GM23338 (cell line): ENCODE data around the gene ARHGAP12. TPM values are rescaled to one million over a fixed set of nuclear protein-coding genes. Genes with fewer than 3 reads are reported as not detected.

ENCODE experiments used
- ATAC-seq: fragments of 200-7000 bp; cut with Tn5 transposase; 3 replicates; pipeline ENCODE4 v1.9.1; 2020
- DNase-seq: peaks from one replicate; pipeline ENCODE4 v3.0.0-alpha.2; 2015; ENCODE audit warnings: low spot score
- H2AFZ ChIP-seq: fragments of 200-600 bp; sonication (generic); 2 replicates; pipeline ENCODE4 v1.8.0; 2016; ENCODE audit warnings: antibody characterized with exemption, mild to moderate bottlenecking, moderate library complexity
- H3F3A ChIP-seq: fragments of 200-600 bp; sonication (generic); replicated peaks from 2 replicates; pipeline ENCODE4 v1.8.0; 2017; ENCODE audit warnings: antibody characterized with exemption, mixed run types, low read depth
- H3K27ac ChIP-seq: fragments of 200-600 bp; sonication (generic); 2 replicates; pipeline ENCODE4 v1.6.1; 2016; ENCODE audit warnings: low read depth
- H3K27me3 ChIP-seq: fragments of 200-600 bp; sonication (generic); 2 replicates; pipeline ENCODE4 v1.8.0; 2016; ENCODE audit warnings: mild to moderate bottlenecking, mixed run types, moderate library complexity; ENCODE audit not compliant: insufficient read depth
- H3K36me3 ChIP-seq: fragments of 200-600 bp; sonication (generic); 2 replicates; pipeline ENCODE4 v1.8.0; 2016; ENCODE audit warnings: mild to moderate bottlenecking; ENCODE audit not compliant: insufficient read depth
- H3K4me1 ChIP-seq: fragments of 200-600 bp; sonication (generic); 2 replicates; pipeline ENCODE4 v1.8.0; 2016; ENCODE audit warnings: mild to moderate bottlenecking, moderate library complexity; ENCODE audit not compliant: insufficient read depth
- H3K4me2 ChIP-seq: fragments of 200-600 bp; sonication (generic); 2 replicates; pipeline ENCODE4 v1.7.1; 2017; ENCODE audit warnings: mixed run types
- H3K4me3 ChIP-seq: fragments of 200-600 bp; sonication (generic); 2 replicates; pipeline ENCODE4 v1.6.1; 2016; ENCODE audit warnings: mixed run types
- H3K79me2 ChIP-seq: fragments of 200-600 bp; sonication (generic); replicated peaks from 2 replicates; pipeline ENCODE4 v1.8.0; 2017; ENCODE audit warnings: mild to moderate bottlenecking; ENCODE audit not compliant: insufficient read depth
- H3K9me2 ChIP-seq: fragments of 200-600 bp; sonication (generic); 2 replicates; pipeline ENCODE4 v1.8.0; 2017; ENCODE audit not compliant: insufficient read depth
- H4K20me1 ChIP-seq: fragments of 200-600 bp; sonication (generic); replicated peaks from 2 replicates; pipeline ENCODE4 v1.8.0; 2017; ENCODE audit warnings: mild to moderate bottlenecking; ENCODE audit not compliant: insufficient read depth
- H3K27ac Mint-ChIP-seq: 2 replicates; pipeline ENCODE4 v1.8.0; 2020; ENCODE audit warnings: inconsistent platforms, mild to moderate bottlenecking, moderate library complexity, mixed read lengths
- H3K27me3 Mint-ChIP-seq: 3 replicates; pipeline ENCODE4 v1.8.0; 2022; ENCODE audit warnings: low read depth, mild to moderate bottlenecking, moderate library complexity, mixed read lengths, inconsistent platforms; ENCODE audit not compliant: insufficient read depth, poor library complexity
- H3K36me3 Mint-ChIP-seq: 3 replicates; pipeline ENCODE4 v1.8.0; 2021; ENCODE audit warnings: low read depth, mild to moderate bottlenecking, inconsistent platforms, moderate library complexity, mixed read lengths
- H3K4me1 Mint-ChIP-seq: 3 replicates; pipeline ENCODE4 v1.8.0; 2020; ENCODE audit warnings: mild to moderate bottlenecking, inconsistent platforms, mixed read lengths
- H3K4me3 Mint-ChIP-seq: 3 replicates; pipeline ENCODE4 v1.8.0; 2021; ENCODE audit warnings: moderate library complexity, mild to moderate bottlenecking, inconsistent platforms, mixed read lengths
- H3K9me3 Mint-ChIP-seq: 3 replicates; pipeline ENCODE4 v1.8.0; 2020; ENCODE audit warnings: moderate library complexity, mild to moderate bottlenecking, inconsistent platforms, mixed read lengths
- CREB1 ChIP-seq: fragments of 250-450 bp; sonication (Bioruptor Pico); IDR thresholded peaks from 2 replicates; pipeline ENCODE4 v1.5.0; 2020; ENCODE audit warnings: low read depth, mild to moderate bottlenecking, moderate library complexity
- EZH2 ChIP-seq: fragments of 200-600 bp; sonication (generic); IDR thresholded peaks from one replicate; pipeline ENCODE4 v1.8.0; 2017; ENCODE audit warnings: antibody characterized with exemption, mild to moderate bottlenecking, low read depth; ENCODE audit not compliant: unreplicated experiment
- EZH2phosphoT487 ChIP-seq: fragments of 200-600 bp; sonication (generic); IDR thresholded peaks from one replicate; pipeline ENCODE4 v1.8.1; 2018; ENCODE audit warnings: antibody characterized with exemption; ENCODE audit not compliant: unreplicated experiment
- JUNB ChIP-seq: IDR thresholded peaks from one replicate; pipeline ENCODE4 v1.6.1; 2016; ENCODE audit warnings: antibody characterized with exemption; ENCODE audit not compliant: unreplicated experiment
- NANOG ChIP-seq: IDR thresholded peaks from 2 replicates; pipeline ENCODE4 v1.6.1; 2016; ENCODE audit warnings: antibody characterized with exemption, borderline replicate concordance
- POLR2AphosphoS5 ChIP-seq: IDR thresholded peaks from 2 replicates; pipeline ENCODE4 v1.6.1; 2016; ENCODE audit warnings: antibody characterized with exemption, low read depth
- REST ChIP-seq: IDR thresholded peaks from one replicate; pipeline ENCODE4 v1.6.1; 2018; ENCODE audit warnings: antibody characterized with exemption; ENCODE audit not compliant: unreplicated experiment
- STAT1 ChIP-seq: IDR thresholded peaks from one replicate; pipeline ENCODE4 v1.6.1; 2016; ENCODE audit warnings: antibody characterized with exemption; ENCODE audit not compliant: unreplicated experiment
- ZNF114 ChIP-seq: fragments of 250-450 bp; sonication (Bioruptor Pico); IDR thresholded peaks from 2 replicates; pipeline ENCODE4 v1.5.0; 2020; ENCODE audit warnings: mild to moderate bottlenecking, moderate library complexity
- ZNF331 ChIP-seq: fragments of 250-450 bp; sonication (Bioruptor Pico); IDR thresholded peaks from 2 replicates; pipeline ENCODE4 v1.5.0; 2020; ENCODE audit warnings: low read depth, mild to moderate bottlenecking, moderate library complexity
- ZNF462 ChIP-seq: fragments of 250-450 bp; sonication (Bioruptor Pico); IDR thresholded peaks from 2 replicates; pipeline ENCODE4 v1.5.0; 2020; ENCODE audit warnings: mild to moderate bottlenecking, moderate library complexity
- polyA plus RNA-seq: library from polyadenylated mRNA; unstranded; fragments of >200 nt; fragmentation: Nextera tagmentation; extraction: Ambion mirVana; gene quantifications from 2 replicates; pipeline ENCODE4 v1.2.1, GENCODE V29; 2016
- total RNA-seq: library from RNA; depleted of rRNA; stranded (reverse); fragments of >200 nt; shearing (Covaris generic); gene quantifications from 2 replicates; pipeline ENCODE4 v1.2.3, GENCODE V29; 2014
- TF ChIP-seq, protein P1 (sequence below): IDR thresholded peaks from 2 replicates; pipeline ENCODE4 v1.6.1; 2016; ENCODE audit warnings: antibody characterized with exemption
- TF ChIP-seq, protein P2 (sequence below), 2 experiments: fragments of 200-600 bp in 1 of 2; sonication (generic) in 1 of 2; conservative IDR thresholded peaks; 2 replicates each; pipeline versions ENCODE4 v1.5.1 to v1.6.1; 2016 to 2017; ENCODE audit warnings: antibody characterized with exemption in 2 of 2, low read depth in 2 of 2, mild to moderate bottlenecking in 2 of 2, moderate library complexity in 1 of 2

ARHGAP12 gene
- total and polyA plus RNA-seq, 2 experiments from 2014 or later: 27.5 to 50.7 TPM

GRCh38 chr10:31838065-31838464 is 90.6 kb downstream of the ARHGAP12 start:
- no peak overlapping the region for H3K27ac ChIP-seq
- DNase-seq (no peak), ATAC-seq (no peak)
- H2AFZ ChIP-seq: no peak overlapping the region
- H3K9me2 ChIP-seq: no peaks in the 10 kb centered on the region
- no peaks in the 10 kb centered on the region for H3F3A ChIP-seq
- no peak overlapping the region for H3K4me2 ChIP-seq
- Mint-ChIP-seq H3K4me3 (no peak overlapping the region), H3K27ac (peak overlapping the region; percentile 81), H3K36me3 (peaks cover 2% of the 10 kb centered on the region; the same call in 1 of the 3 replicates), H3K9me3 (no peaks in the 10 kb centered on the region), H3K4me1 (peaks cover 14% of the 10 kb centered on the region), H3K27me3 (no peaks in the 10 kb centered on the region)
- H3K36me3 ChIP-seq: no peaks in the 10 kb centered on the region
- no peak for TF ChIP-seq POLR2AphosphoS5
- TF ChIP-seq, protein P1, sequence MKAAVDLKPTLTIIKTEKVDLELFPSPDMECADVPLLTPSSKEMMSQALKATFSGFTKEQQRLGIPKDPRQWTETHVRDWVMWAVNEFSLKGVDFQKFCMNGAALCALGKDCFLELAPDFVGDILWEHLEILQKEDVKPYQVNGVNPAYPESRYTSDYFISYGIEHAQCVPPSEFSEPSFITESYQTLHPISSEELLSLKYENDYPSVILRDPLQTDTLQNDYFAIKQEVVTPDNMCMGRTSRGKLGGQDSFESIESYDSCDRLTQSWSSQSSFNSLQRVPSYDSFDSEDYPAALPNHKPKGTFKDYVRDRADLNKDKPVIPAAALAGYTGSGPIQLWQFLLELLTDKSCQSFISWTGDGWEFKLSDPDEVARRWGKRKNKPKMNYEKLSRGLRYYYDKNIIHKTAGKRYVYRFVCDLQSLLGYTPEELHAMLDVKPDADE: no peak
- TF ChIP-seq CREB1 (CRISPR knock-in tag): no peak
- TF ChIP-seq REST: no peak
- TF ChIP-seq, protein P2, sequence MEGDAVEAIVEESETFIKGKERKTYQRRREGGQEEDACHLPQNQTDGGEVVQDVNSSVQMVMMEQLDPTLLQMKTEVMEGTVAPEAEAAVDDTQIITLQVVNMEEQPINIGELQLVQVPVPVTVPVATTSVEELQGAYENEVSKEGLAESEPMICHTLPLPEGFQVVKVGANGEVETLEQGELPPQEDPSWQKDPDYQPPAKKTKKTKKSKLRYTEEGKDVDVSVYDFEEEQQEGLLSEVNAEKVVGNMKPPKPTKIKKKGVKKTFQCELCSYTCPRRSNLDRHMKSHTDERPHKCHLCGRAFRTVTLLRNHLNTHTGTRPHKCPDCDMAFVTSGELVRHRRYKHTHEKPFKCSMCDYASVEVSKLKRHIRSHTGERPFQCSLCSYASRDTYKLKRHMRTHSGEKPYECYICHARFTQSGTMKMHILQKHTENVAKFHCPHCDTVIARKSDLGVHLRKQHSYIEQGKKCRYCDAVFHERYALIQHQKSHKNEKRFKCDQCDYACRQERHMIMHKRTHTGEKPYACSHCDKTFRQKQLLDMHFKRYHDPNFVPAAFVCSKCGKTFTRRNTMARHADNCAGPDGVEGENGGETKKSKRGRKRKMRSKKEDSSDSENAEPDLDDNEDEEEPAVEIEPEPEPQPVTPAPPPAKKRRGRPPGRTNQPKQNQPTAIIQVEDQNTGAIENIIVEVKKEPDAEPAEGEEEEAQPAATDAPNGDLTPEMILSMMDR (conservative IDR thresholded peaks at IDR 0.05; ENCODE audit: low read depth in 2 of 2): no peak
- no peak for TF ChIP-seq STAT1
- no peak for TF ChIP-seq NANOG
- TF ChIP-seq ZNF331 (CRISPR knock-in tag): no peak
- TF ChIP-seq ZNF462 (CRISPR knock-in tag): no peak
- TF ChIP-seq JUNB: no peak
- no peak for TF ChIP-seq EZH2
- TF ChIP-seq EZH2phosphoT487: no peak
- TF ChIP-seq ZNF114 (CRISPR knock-in tag): no peak
- no peak overlapping the region for H3K4me3 ChIP-seq
- H3K4me1 ChIP-seq: peaks cover 4% of the 10 kb centered on the region; the same call in 1 of the 2 replicates
- no peaks in the 10 kb centered on the region for H3K27me3 ChIP-seq
- H4K20me1 ChIP-seq: no peaks in the 10 kb centered on the region
- 0 out of 2 replicates have a peak, but pooled peaks cover 5% of the 10 kb centered on the region for H3K79me2 ChIP-seq
